GM23338 (cell line): ENCODE results near the gene MMP27. TPM values are rescaled to one million over a fixed set of nuclear protein-coding genes. Genes with fewer than 3 reads are reported as not detected.

Experiments
- ATAC-seq: fragments of 200-7000 bp; cut with Tn5 transposase; 3 replicates; pipeline ENCODE4 v1.9.1; 2020
- DNase-seq: peaks from one replicate; pipeline ENCODE4 v3.0.0-alpha.2; 2015; ENCODE audit warnings: low spot score
- H2AFZ ChIP-seq: fragments of 200-600 bp; sonication (generic); 2 replicates; pipeline ENCODE4 v1.8.0; 2016; ENCODE audit warnings: antibody characterized with exemption, mild to moderate bottlenecking, moderate library complexity
- H3F3A ChIP-seq: fragments of 200-600 bp; sonication (generic); replicated peaks from 2 replicates; pipeline ENCODE4 v1.8.0; 2017; ENCODE audit warnings: antibody characterized with exemption, mixed run types, low read depth
- H3K27ac ChIP-seq: fragments of 200-600 bp; sonication (generic); 2 replicates; pipeline ENCODE4 v1.6.1; 2016; ENCODE audit warnings: low read depth
- H3K27me3 ChIP-seq: fragments of 200-600 bp; sonication (generic); 2 replicates; pipeline ENCODE4 v1.8.0; 2016; ENCODE audit warnings: mild to moderate bottlenecking, mixed run types, moderate library complexity; ENCODE audit not compliant: insufficient read depth
- H3K36me3 ChIP-seq: fragments of 200-600 bp; sonication (generic); 2 replicates; pipeline ENCODE4 v1.8.0; 2016; ENCODE audit warnings: mild to moderate bottlenecking; ENCODE audit not compliant: insufficient read depth
- H3K4me1 ChIP-seq: fragments of 200-600 bp; sonication (generic); 2 replicates; pipeline ENCODE4 v1.8.0; 2016; ENCODE audit warnings: mild to moderate bottlenecking, moderate library complexity; ENCODE audit not compliant: insufficient read depth
- H3K4me2 ChIP-seq: fragments of 200-600 bp; sonication (generic); 2 replicates; pipeline ENCODE4 v1.7.1; 2017; ENCODE audit warnings: mixed run types
- H3K4me3 ChIP-seq: fragments of 200-600 bp; sonication (generic); 2 replicates; pipeline ENCODE4 v1.6.1; 2016; ENCODE audit warnings: mixed run types
- H3K79me2 ChIP-seq: fragments of 200-600 bp; sonication (generic); replicated peaks from 2 replicates; pipeline ENCODE4 v1.8.0; 2017; ENCODE audit warnings: mild to moderate bottlenecking; ENCODE audit not compliant: insufficient read depth
- H3K9me2 ChIP-seq: fragments of 200-600 bp; sonication (generic); 2 replicates; pipeline ENCODE4 v1.8.0; 2017; ENCODE audit not compliant: insufficient read depth
- H4K20me1 ChIP-seq: fragments of 200-600 bp; sonication (generic); replicated peaks from 2 replicates; pipeline ENCODE4 v1.8.0; 2017; ENCODE audit warnings: mild to moderate bottlenecking; ENCODE audit not compliant: insufficient read depth
- H3K27ac Mint-ChIP-seq: 2 replicates; pipeline ENCODE4 v1.8.0; 2020; ENCODE audit warnings: inconsistent platforms, mild to moderate bottlenecking, moderate library complexity, mixed read lengths
- H3K27me3 Mint-ChIP-seq: 3 replicates; pipeline ENCODE4 v1.8.0; 2022; ENCODE audit warnings: low read depth, mild to moderate bottlenecking, moderate library complexity, mixed read lengths, inconsistent platforms; ENCODE audit not compliant: insufficient read depth, poor library complexity
- H3K36me3 Mint-ChIP-seq: 3 replicates; pipeline ENCODE4 v1.8.0; 2021; ENCODE audit warnings: low read depth, mild to moderate bottlenecking, inconsistent platforms, moderate library complexity, mixed read lengths
- H3K4me1 Mint-ChIP-seq: 3 replicates; pipeline ENCODE4 v1.8.0; 2020; ENCODE audit warnings: mild to moderate bottlenecking, inconsistent platforms, mixed read lengths
- H3K4me3 Mint-ChIP-seq: 3 replicates; pipeline ENCODE4 v1.8.0; 2021; ENCODE audit warnings: moderate library complexity, mild to moderate bottlenecking, inconsistent platforms, mixed read lengths
- H3K9me3 Mint-ChIP-seq: 3 replicates; pipeline ENCODE4 v1.8.0; 2020; ENCODE audit warnings: moderate library complexity, mild to moderate bottlenecking, inconsistent platforms, mixed read lengths
- CREB1 ChIP-seq: fragments of 250-450 bp; sonication (Bioruptor Pico); IDR thresholded peaks from 2 replicates; pipeline ENCODE4 v1.5.0; 2020; ENCODE audit warnings: low read depth, mild to moderate bottlenecking, moderate library complexity
- EZH2phosphoT487 ChIP-seq: fragments of 200-600 bp; sonication (generic); IDR thresholded peaks from one replicate; pipeline ENCODE4 v1.8.1; 2018; ENCODE audit warnings: antibody characterized with exemption; ENCODE audit not compliant: unreplicated experiment
- POLR2AphosphoS5 ChIP-seq: IDR thresholded peaks from 2 replicates; pipeline ENCODE4 v1.6.1; 2016; ENCODE audit warnings: antibody characterized with exemption, low read depth
- ZNF114 ChIP-seq: fragments of 250-450 bp; sonication (Bioruptor Pico); IDR thresholded peaks from 2 replicates; pipeline ENCODE4 v1.5.0; 2020; ENCODE audit warnings: mild to moderate bottlenecking, moderate library complexity
- polyA plus RNA-seq: library from polyadenylated mRNA; unstranded; fragments of >200 nt; fragmentation: Nextera tagmentation; extraction: Ambion mirVana; gene quantifications from 2 replicates; pipeline ENCODE4 v1.2.1, GENCODE V29; 2016
- total RNA-seq: library from RNA; depleted of rRNA; stranded (reverse); fragments of >200 nt; shearing (Covaris generic); gene quantifications from 2 replicates; pipeline ENCODE4 v1.2.3, GENCODE V29; 2014
- TF ChIP-seq, protein P1 (sequence below): IDR thresholded peaks from 2 replicates; pipeline ENCODE4 v1.6.1; 2016; ENCODE audit warnings: antibody characterized with exemption
- TF ChIP-seq, protein P2 (sequence below): fragments of 250-450 bp; sonication (Bioruptor Pico); IDR thresholded peaks from 2 replicates; pipeline ENCODE4 v1.5.0; 2020; ENCODE audit warnings: mild to moderate bottlenecking, moderate library complexity

MMP27 gene
- total and polyA plus RNA-seq, 2 experiments from 2014 or later: not detected

DNA sequence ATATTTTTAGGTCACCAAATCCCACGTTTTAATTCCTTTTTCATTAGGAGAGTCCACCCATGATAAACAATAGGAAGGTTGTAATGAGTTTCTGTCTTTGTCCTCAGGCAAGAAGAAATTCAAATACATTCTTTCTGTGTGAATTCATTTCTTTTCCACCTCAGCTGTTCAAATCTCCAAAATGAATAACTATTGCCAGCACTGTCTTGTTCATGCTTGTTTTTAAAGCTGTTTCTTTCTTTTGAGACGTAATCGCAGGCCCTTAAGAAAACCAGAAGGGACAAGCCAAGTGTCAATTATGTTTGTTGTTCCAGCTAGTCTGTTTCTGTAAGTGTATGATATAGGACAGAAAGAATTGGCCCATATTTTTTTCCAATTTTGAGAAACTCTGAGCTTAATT lies 20.2 kb downstream of the MMP27 start:
- H3K36me3 Mint-ChIP-seq: peaks cover 6% of the 10 kb centered on the region; the same call in 1 of the 3 replicates
- peaks cover 20% of the 10 kb centered on the region for H3K4me1 Mint-ChIP-seq
- no peak overlapping the region for H3K4me3 Mint-ChIP-seq
- ATAC-seq (no peak), DNase-seq (no peak)
- Histone ChIP-seq H3K79me2 (no peaks in the 10 kb centered on the region), H3K4me1 (peaks cover 13% of the 10 kb centered on the region; the same call in 1 of the 2 replicates), H3K4me3 (no peak overlapping the region), H3K36me3 (no peaks in the 10 kb centered on the region), H4K20me1 (no peaks in the 10 kb centered on the region), H3K27ac (no peak overlapping the region), H2AFZ (no peak overlapping the region), H3K27me3 (no peaks in the 10 kb centered on the region), H3K9me2 (no peaks in the 10 kb centered on the region), H3K4me2 (peak overlapping the region; percentile 45), H3F3A (no peaks in the 10 kb centered on the region)
- TF ChIP-seq CREB1 (CRISPR knock-in tag) (no peak), EZH2phosphoT487 (no peak), POLR2AphosphoS5 (no peak), ZNF114 (CRISPR knock-in tag) (no peak)
- TF ChIP-seq, protein P1, sequence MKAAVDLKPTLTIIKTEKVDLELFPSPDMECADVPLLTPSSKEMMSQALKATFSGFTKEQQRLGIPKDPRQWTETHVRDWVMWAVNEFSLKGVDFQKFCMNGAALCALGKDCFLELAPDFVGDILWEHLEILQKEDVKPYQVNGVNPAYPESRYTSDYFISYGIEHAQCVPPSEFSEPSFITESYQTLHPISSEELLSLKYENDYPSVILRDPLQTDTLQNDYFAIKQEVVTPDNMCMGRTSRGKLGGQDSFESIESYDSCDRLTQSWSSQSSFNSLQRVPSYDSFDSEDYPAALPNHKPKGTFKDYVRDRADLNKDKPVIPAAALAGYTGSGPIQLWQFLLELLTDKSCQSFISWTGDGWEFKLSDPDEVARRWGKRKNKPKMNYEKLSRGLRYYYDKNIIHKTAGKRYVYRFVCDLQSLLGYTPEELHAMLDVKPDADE: no peak
- TF ChIP-seq, protein P2, sequence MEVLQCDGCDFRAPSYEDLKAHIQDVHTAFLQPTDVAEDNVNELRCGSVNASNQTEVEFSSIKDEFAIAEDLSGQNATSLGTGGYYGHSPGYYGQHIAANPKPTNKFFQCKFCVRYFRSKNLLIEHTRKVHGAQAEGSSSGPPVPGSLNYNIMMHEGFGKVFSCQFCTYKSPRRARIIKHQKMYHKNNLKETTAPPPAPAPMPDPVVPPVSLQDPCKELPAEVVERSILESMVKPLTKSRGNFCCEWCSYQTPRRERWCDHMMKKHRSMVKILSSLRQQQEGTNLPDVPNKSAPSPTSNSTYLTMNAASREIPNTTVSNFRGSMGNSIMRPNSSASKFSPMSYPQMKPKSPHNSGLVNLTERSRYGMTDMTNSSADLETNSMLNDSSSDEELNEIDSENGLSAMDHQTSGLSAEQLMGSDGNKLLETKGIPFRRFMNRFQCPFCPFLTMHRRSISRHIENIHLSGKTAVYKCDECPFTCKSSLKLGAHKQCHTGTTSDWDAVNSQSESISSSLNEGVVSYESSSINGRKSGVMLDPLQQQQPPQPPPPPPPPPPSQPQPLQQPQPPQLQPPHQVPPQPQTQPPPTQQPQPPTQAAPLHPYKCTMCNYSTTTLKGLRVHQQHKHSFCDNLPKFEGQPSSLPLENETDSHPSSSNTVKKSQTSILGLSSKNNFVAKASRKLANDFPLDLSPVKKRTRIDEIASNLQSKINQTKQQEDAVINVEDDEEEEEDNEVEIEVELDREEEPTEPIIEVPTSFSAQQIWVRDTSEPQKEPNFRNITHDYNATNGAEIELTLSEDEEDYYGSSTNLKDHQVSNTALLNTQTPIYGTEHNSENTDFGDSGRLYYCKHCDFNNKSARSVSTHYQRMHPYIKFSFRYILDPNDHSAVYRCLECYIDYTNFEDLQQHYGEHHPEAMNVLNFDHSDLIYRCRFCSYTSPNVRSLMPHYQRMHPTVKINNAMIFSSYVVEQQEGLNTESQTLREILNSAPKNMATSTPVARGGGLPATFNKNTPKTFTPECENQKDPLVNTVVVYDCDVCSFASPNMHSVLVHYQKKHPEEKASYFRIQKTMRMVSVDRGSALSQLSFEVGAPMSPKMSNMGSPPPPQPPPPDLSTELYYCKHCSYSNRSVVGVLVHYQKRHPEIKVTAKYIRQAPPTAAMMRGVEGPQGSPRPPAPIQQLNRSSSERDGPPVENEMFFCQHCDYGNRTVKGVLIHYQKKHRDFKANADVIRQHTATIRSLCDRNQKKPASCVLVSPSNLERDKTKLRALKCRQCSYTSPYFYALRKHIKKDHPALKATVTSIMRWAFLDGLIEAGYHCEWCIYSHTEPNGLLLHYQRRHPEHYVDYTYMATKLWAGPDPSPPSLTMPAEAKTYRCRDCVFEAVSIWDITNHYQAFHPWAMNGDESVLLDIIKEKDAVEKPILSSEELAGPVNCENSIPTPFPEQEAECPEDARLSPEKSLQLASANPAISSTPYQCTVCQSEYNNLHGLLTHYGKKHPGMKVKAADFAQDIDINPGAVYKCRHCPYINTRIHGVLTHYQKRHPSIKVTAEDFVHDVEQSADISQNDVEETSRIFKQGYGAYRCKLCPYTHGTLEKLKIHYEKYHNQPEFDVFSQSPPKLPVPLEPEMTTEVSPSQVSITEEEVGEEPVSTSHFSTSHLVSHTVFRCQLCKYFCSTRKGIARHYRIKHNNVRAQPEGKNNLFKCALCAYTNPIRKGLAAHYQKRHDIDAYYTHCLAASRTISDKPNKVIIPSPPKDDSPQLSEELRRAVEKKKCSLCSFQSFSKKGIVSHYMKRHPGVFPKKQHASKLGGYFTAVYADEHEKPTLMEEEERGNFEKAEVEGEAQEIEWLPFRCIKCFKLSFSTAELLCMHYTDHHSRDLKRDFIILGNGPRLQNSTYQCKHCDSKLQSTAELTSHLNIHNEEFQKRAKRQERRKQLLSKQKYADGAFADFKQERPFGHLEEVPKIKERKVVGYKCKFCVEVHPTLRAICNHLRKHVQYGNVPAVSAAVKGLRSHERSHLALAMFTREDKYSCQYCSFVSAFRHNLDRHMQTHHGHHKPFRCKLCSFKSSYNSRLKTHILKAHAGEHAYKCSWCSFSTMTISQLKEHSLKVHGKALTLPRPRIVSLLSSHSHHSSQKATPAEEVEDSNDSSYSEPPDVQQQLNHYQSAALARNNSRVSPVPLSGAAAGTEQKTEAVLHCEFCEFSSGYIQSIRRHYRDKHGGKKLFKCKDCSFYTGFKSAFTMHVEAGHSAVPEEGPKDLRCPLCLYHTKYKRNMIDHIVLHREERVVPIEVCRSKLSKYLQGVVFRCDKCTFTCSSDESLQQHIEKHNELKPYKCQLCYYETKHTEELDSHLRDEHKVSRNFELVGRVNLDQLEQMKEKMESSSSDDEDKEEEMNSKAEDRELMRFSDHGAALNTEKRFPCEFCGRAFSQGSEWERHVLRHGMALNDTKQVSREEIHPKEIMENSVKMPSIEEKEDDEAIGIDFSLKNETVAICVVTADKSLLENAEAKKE: no peak
- H3K27ac Mint-ChIP-seq: no peak overlapping the region
- H3K9me3 Mint-ChIP-seq: peaks cover 8% of the 10 kb centered on the region
- no peaks in the 10 kb centered on the region for H3K27me3 Mint-ChIP-seq
